Measurements from ENCODE around the gene GPATCH3.
"Not testable (repeated sequence)": the region's sequence is repeated elsewhere in the genome, so short reads cannot be mapped to it uniquely, and the experiment has no call there.

Gene GPATCH3

DNA sequence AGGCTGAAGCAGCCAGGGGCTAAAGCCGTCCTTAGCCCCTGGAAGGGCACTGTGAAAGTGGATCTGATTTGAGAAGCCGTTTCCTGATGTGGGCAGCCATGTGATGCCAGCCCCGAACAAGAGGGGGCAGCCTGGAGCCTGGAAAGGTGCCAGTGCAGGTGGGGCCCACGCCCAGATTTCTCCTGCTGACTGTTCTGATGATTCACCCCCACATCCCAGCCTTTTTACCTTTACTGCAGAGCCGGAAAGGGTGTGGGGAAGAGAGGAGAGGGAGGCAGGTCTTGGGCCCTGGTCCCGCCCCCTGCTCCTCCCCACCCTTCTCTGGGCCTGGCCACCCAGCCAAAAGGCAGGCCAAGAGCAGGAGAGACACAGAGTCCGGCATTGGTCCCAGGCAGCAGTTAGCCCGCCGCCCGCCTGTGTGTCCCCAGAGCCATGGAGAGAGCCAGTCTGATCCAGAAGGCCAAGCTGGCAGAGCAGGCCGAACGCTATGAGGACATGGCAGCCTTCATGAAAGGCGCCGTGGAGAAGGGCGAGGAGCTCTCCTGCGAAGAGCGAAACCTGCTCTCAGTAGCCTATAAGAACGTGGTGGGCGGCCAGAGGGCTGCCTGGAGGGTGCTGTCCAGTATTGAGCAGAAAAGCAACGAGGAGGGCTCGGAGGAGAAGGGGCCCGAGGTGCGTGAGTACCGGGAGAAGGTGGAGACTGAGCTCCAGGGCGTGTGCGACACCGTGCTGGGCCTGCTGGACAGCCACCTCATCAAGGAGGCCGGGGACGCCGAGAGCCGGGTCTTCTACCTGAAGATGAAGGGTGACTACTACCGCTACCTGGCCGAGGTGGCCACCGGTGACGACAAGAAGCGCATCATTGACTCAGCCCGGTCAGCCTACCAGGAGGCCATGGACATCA is 37.2 kb downstream of the GPATCH3 start, which contains the start of gene SFN:
Gene SFN, plus strand, starts transcription at position 369 of the 904 bp plus-strand sequence. Its CDS starts 64 bp downstream, at position 433.
- DNase-seq, result peak; percentile 42

DNA sequence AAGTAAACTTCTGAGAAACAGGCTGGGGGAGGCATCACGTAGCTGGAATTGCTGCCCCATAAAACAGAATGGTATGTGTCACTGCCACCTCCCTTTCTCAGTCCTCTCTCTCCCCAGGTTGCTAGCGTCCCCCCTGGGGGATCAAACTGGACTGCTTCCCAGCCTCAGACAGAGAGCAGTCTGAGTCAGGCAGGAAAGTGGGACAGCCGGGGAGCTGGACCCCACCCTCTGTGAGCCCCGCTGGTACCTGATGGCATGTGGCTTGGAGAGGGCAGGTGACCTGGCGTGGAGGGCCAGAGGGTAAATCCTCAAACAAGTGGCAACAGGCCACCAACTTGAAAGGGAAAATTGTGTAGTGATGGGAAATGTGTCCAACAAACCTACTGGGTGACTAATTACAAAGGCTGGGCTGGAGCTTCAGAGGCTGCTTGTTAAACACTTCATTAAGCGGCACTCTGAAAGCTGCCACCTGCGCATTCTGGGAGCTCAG is 38.3 kb downstream of the GPATCH3 start:
- DNase-seq, result no peak

DNA sequence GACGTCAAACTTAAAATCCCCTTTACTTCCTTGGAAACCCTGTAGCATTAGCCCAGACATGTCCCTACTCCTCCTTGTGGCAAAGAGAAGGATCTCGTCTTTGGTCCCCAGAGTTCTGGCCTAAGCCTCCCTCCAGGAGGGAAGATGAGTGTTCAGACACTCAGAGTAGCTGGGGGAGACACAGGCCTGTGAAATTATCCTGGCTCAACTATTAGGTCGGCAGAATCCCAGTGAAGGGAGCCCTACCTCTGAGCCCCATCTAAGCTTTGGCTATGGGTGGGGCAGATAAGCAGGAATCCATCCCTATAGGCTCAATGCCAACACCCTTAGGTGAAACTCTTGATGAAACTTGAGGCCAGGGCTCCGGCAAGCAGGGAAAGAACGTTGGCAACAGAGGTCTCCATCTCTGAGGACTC is 39.0 kb downstream of the GPATCH3 start:
- no peak for DNase-seq

DNA sequence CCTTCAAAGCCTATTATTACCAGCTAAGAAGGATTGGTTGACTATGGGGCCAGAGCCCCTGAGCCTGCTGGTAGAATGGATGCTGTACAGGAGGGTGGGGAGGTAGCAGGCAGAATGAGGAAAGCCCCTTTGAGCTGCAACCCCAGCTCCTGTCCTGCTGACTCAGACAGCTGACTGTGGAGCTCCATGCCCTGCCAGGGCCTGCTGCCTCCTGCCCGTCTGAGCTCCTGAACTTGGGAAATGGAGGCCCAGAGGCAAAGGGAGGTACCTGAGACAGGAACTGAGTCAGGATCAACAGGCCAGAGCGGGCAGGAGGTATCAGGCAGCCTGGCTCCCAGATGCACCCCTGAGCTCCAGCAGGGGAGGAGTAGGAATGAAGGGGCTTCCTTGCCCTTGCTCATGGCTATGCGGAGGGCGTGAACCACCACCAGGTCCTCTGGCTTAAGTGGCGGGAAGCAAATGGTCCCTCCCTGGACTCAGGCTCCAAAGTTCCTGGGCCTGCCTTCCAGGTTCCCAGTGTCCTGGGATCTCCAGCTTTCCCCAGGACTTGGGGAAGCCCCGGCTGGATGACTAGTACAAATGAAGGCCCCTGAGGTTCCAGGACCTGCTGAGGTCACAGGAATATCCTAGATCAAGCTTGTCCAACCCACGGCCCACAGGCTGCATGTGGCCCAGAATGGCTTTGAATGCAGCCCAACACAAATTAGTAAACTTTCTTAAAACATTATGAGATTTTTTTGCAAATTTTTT is 41.2 kb downstream of the GPATCH3 start:
- DNase-seq, result no peak

DNA sequence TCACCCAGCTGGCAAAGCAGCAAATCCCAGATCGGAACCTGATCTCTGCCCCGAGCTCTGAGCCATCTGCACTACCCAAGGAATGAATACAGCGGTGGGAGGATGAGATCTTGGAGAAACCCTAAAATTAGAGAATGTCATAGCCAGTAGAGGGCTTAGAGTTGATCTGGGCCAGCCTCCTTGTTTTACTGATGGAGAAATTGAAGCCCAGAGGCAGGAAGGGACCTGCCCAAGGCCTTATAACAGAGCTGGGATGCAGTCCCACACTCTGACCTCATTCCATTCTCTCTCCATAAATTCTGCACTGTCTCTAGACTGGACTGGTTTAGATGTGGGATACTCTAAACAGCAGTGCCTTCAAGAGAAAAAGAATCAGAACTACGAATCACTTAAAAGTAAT is 42.1 kb downstream of the GPATCH3 start:
- DNase-seq, result no peak

DNA sequence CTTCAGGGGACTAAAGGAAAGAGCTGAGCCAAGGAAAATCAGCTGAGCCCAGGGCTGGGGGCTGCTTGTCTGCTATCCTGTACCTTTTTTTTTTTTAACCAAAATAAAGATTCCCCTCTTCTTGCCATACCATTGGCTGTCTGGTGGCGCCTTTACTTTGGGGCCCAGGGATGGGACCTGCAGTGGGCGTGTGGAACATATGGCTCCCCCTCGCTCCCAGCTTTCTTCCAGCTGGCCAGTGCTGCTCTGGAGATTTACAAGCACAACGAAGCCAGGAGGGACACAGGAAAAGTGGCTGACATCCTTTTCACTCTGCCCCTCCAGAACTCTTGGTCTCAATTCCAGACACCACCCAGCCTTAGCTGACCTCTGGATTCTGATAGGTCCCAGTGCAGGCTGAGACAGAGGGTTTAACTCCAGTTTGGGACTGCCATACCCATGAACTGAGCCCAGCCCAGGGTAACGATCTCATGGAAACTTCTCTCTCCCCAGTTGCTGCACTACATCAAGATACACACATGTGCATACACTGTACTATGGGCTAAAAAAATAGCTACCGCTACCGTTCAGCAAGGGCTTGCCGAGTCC is 42.7 kb downstream of the GPATCH3 start:
- no peak for DNase-seq

DNA sequence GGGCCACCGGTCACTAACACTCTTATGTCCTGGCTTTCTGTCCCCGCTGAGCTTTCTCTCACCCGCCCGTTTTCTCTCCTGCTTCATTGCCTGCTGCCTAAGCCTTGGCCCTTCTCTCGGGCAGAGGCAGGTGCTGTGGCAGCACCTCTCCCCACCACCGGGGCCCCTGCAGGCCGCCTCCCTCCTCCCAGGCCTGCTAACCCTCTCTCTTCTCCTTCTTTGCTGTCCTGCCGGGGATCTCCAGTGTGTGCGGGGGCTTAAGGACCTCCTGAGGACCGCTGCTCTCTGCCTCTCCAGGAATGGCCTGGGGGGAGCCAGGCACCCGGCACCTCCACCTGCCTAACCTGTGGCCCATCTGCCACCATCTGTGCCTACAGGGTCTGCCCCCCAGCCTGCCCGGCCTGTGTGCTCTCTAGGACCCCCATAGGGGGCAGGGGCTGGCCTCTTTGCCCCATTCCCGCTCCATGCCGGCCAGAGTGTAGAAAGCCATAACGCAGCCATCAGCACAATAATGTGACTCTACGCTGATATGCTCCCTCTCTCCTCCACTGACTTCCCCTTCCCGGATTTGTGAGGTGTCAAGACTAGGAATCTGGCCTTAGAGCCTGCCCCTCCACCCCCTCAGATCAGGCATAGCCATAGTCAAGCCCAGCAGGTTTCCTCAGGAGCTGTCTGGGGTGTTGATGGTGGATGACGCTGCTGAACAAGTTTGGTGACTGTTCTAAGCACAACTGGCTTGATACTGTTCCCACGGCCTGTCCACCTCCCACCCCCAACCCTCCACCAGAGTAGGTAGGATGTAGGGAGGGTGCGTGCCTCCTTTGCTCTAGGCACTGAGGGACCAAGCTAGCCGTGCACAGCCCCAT is 43.4 kb downstream of the GPATCH3 start:
- no peak for DNase-seq

DNA sequence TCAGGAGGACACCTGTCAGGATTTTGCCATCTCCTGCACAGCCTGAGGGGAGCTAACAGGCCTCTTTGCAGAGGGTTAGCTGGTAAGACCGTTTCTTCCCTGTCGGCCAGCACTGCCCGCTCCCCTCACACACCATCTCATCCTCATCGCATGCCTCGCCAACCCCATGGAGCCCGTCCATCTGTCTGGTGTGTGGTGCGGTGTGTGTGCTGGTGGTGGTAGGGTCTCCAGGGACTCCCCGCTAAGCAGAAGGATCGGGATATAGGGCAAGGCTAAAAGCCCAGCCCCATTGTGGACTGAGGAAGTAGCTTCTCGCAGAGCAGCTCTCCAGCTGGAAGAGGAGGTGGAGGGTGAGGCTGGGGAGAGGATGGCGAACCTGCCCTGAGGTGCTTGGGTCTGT is 44.1 kb downstream of the GPATCH3 start:
- DNase-seq, result no peak

DNA sequence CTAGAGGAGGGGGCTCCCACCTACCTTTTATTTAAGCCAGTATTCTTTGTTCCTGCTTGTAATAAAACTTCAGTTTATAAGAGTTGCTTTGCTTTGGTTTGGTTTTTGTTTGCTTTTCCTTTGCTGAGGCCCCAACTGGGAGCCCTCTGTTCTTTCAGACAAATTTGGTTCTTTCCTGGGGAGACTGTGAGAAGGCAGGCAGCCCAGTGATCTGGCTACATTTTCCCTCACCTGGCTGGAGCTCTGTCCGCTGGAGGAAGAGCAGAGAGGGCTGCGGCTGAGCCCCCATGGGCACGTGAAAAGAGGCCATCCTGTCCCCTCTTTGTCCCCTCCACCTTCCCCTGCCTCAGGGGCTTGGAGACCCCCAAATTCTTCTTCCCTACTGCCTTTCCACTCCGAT is 44.6 kb downstream of the GPATCH3 start:
- no peak for DNase-seq

DNA sequence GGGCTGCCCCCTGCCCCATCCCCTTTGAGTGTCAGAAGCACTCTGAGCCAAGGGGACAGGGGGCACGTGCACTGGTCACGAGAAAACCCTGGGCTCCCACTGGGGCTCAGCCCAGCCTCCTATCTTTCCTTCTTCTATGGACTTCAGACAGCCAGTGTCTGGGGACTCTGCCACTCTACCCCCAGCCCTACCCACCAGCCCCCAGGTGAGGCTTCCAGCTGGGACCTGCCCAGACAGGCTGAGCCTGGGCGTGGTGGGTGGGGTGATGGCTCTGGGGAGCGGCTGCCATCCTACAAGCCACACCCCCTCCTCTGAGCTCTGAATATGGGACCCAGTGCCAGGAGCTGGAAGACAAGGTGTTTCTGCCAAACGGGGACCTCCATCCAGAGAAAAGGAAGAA is 45.4 kb downstream of the GPATCH3 start:
- DNase-seq, result no peak

DNA sequence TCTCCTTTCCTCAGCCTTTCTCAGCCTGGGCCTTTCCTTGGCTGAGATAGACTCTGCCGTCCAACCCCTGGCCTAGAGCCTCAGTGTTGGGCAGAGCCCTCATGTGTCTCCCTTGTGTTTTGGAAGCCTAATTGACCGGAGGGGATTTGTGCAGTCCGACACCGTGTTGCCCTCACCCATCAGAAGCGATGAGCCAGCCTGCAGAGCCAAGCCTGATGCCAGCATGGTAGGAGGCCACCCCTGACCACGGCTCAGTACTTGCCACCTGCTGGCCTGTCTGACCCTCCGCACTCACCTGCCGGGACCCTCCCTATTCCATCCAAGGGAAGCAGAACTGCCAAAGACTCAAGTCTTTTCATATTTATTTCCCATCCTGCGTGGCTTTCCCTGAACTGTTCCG is 46.7 kb downstream of the GPATCH3 start:
- no peak for DNase-seq

DNA sequence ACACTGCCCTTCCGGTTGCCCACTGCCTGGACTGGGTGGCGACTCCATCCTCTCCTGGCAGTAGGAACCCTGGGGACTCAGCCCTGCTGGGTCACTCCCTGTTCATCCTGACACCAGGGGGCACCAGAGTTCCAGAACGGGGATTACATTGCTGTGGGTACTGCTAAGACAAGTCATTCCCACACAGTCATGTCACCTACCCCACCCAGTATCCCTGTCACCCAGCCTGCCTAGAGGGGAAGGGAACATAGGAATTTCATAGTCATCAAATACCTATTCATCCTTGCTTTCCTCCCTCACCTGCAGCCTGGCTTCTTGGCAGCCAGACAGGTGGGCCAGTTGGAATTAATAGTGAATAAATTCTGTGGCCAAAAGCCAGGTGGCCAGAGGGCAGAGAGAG is 47.1 kb downstream of the GPATCH3 start:
- DNase-seq, result peak; percentile 86

DNA sequence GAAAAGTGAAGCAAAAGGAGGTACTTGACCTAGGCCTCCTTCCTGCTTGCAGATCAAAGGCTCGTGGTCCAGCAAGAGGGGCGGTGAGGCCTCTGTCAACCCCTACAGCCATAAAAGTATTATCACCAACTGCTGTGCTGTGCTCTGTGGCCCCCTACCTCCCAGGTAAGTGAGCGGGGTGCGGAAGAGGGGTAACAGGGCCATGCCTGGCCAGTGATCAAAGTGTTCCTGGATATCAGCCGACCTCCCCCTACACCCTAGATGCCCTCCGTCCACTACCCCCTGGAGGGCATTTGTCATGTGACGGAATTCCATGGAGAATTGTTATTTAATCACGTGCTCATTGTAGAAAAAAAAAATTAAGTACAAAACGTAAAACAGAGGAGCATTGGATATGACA is 47.6 kb downstream of the GPATCH3 start:
- no peak for DNase-seq

DNA sequence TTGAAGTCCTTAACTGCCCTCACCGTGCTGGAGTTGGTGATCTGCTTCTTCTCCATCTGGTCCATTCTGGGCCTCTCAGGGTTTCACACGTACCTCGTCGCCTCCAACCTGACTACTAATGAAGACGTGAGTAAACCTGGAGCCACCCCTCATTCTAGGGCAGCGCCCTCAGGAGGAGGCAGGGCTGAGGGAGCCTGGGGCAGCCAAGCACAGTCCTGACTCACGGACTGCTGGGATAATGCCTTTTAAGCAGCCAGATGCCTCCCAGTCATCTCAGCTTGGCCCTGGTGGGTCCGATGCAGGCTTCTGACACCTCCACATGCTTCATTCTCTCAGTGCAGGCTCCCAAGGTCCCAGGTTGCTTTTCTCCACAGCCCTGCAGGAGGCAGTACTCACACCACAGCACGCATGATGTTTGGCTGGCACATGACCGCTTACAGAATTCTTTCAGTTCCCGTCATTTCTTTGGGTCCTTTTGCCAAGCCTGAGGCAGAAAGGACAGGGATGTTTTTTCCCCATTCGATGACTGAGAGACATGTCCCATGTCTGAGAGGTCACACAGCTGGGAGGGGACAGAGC is 49.1 kb downstream of the GPATCH3 start:
- no peak for DNase-seq

DNA sequence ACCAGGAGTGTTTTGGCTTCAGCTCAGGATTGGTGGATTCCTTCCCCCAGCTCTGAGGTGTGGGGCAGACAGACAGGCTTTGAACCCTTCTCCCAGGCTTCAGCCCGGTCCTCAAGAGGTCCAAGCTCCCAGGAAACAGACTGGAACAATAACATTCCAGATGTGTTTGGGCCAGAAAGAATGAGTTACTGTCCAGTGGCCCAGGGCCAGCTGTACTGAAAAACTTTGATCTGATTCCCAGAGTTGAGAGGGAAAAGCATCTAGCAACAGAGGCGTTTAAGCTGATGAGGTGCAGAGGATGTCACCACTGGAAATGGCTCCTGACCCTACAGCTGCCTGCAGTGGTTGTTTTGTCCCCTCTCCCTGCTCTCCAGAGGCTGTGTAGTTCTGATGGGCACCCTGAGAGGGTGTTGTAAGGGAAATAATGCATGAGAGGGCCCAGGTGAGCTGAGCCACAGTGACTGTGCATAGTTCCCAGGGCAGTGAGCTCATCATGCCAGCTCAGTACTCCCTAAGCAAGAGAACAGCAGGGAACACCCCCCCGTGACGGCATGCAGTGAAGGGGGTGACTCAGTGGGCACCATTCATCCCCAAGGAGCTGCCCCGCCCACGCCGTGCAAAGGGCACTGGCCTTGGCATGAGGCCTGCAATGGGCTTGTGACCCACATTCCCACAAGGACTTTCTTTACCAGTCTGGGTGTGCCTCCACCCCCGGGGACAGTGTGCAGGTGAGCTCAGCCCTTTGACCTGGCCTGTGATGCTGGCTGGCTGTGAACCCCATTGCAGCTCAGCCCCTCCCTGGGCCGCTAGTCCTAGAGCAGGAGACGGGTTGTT is 51.1 kb downstream of the GPATCH3 start:
- DNase-seq, result no peak

DNA sequence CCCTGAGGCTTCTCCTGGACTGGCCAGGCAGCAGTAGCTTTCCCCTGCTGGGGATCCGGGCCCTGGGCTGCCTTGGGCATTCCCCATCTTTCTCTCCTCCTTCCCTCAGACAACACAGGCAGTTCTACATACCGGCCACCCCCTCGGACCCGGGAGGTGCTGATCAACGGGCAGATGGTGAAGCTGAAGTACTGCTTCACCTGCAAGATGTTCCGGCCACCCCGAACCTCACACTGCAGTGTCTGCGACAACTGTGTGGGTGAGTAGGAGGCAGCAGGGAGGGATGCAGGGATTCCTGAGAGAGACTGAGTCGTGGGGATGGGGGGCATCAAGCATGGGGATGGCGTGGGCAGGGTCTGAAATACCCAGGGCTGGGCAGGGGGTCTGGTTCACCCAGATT is 51.8 kb downstream of the GPATCH3 start:
- DNase-seq, result no peak

DNA sequence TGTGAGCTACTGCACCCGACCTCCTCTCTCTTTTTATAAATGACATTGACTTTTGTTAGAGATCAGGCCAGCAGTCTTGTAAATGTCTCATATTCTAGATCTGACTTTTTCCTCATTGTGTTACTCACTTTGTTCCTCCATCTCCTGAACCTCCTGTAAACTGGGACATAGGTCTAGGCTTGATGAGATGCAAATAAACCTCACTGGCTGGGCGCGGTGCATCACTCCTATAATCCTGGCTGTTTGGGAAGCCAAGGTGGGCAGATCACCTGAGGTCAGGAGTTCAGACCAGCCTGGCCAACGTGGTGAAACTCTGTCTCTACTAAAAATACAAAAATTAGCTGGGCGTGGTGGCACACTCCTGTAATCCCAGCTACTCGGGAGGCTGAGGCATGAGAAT is 52.4 kb downstream of the GPATCH3 start:
- not testable (repeated sequence) for DNase-seq

DNA sequence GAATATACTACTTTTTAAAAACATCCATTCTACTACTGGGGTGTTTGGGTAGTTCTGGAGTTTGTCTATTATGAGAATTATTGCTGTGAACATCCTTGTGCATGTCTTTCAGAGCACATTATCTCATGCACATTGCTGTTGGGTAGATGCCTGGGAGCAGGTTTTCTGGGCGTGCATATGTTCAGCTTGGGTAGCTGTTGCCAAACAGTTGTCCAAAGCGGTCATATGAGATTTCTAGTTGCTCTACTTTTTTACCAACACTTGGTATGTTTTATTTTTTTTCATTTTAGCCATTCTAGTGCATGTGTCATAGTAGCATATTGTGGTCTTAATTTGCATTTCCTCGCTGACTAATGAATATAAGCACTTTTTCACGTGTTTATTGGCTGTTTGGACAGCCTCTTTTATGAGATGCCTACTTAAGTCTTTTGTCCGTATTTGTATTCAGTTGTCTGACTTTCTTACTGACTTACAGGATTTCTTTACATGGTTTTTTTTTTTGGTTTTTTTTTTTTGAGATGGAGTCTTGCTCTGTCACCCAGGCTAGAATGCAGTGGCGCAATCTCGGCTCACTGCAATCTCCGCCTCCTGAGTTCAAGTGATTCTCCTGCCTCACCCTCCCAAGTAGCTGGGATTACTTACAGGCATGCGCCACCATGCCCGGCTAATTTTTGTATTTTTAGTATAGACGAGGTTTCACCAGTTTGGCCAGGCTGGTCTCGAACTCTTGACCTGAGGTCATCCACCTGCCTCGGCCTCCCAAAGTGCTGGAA is 55.7 kb downstream of the GPATCH3 start:
- DNase-seq, result no peak
